B cell (primary cell): ENCODE data around the gene CLEC10A. TPM values are rescaled to one million over a fixed set of nuclear protein-coding genes. Genes with fewer than 3 reads are reported as not detected.

Source experiments
- ATAC-seq: fragments of 200-7000 bp; cut with Tn5 transposase; one replicate; pipeline ENCODE4 v1.10.0; 2021; ENCODE audit warnings: low read depth, mild to moderate bottlenecking, moderate number of reproducible peaks, moderate library complexity
- CTCF ChIA-PET: fragments of 350-600 bp; sonication (Branson Sonifier 250); formaldehyde crosslinking; loops from one replicate; lab custom pipeline; 2021; ENCODE audit warnings: antibody characterized with exemption, inconsistent platforms; lab: Charles Lee
- POLR2A ChIA-PET: fragments of 350-600 bp; sonication (Branson Sonifier 250); formaldehyde crosslinking; loops from one replicate; lab custom pipeline; 2021; ENCODE audit warnings: antibody characterized with exemption; lab: Charles Lee
- DNase-seq: peaks from one replicate; pipeline ENCODE4 v3.0.0; 2013
- H2AFZ ChIP-seq: 2 replicates; pipeline ENCODE4 v1.6.1; 2012; ENCODE audit warnings: mild to moderate bottlenecking, low read depth, low read length; ENCODE audit not compliant: insufficient read depth, poor library complexity, severe bottlenecking
- H3K27ac ChIP-seq, 2 donors: 1 replicate in 1 of 2; 2 replicates in 1 of 2; pipeline ENCODE4 v1.5.1; 2012 to 2013; ENCODE audit warnings: low read length in 2 of 2, mild to moderate bottlenecking in 2 of 2, moderate library complexity in 1 of 2
- H3K27me3 ChIP-seq, 4 experiments: fragments of 200-600 bp in 1 of 4; sonication (generic) in 1 of 4; replicated peaks in 1 of 4; 1 replicate in 2 of 4; 2 replicates in 2 of 4; pipeline versions ENCODE4 v1.6.1 to v1.7.0; 2013 to 2016; ENCODE audit warnings: low read length in 3 of 4, mild to moderate bottlenecking in 2 of 4, mixed read lengths in 1 of 4, moderate library complexity in 1 of 4; ENCODE audit not compliant: insufficient read depth in 4 of 4, control insufficient read depth in 3 of 4; ENCODE audit errors: control extremely low read depth in 1 of 4
- H3K36me3 ChIP-seq, 2 experiments: replicated peaks in 1 of 2; 1 replicate in 1 of 2; 2 replicates in 1 of 2; pipeline versions ENCODE4 v1.6.1 to v1.7.1; 2013; ENCODE audit warnings: low read length in 1 of 2; ENCODE audit not compliant: insufficient read depth in 2 of 2, control insufficient read depth in 1 of 2; ENCODE audit errors: control extremely low read depth in 1 of 2, extremely low read depth in 1 of 2
- H3K4me1 ChIP-seq, 2 donors: fragments of 200-600 bp in 1 of 2; sonication (generic) in 1 of 2; 1 replicate in 1 of 2; 2 replicates in 1 of 2; pipeline versions ENCODE4 v1.5.1 to v1.6.1; 2013 to 2017; ENCODE audit warnings: low read length in 2 of 2; ENCODE audit not compliant: control insufficient read depth in 2 of 2, insufficient read depth in 2 of 2
- H3K4me2 ChIP-seq: replicated peaks from 2 replicates; pipeline ENCODE3; 2012; ENCODE audit warnings: mild to moderate bottlenecking, low read depth, low read length; ENCODE audit not compliant: poor library complexity, severe bottlenecking
- H3K4me3 ChIP-seq, 5 experiments: fragments of 200-600 bp in 1 of 5; sonication (generic) in 1 of 5; 1 replicate in 3 of 5; 2 replicates in 2 of 5; pipeline versions ENCODE4 v1.5.1 to v1.7.0; 2011 to 2016; ENCODE audit warnings: low read length in 4 of 5, mild to moderate bottlenecking in 4 of 5, low read depth in 2 of 5, control low read depth in 1 of 5, moderate library complexity in 1 of 5; ENCODE audit not compliant: insufficient read depth in 1 of 5; ENCODE audit errors: control extremely low read depth in 1 of 5, extremely low read depth in 1 of 5
- H3K79me2 ChIP-seq: fragments of 200-600 bp; sonication (generic); one replicate; pipeline ENCODE4 v1.6.0; 2016; ENCODE audit warnings: low read length; ENCODE audit not compliant: control insufficient read depth, insufficient read depth
- H3K9ac ChIP-seq: fragments of 200-600 bp; sonication (generic); 2 replicates; pipeline ENCODE4 v1.6.1; 2017; ENCODE audit warnings: mild to moderate bottlenecking, low read length, moderate library complexity
- H3K9me3 ChIP-seq, 3 donors: one replicate each; pipeline versions ENCODE4 v1.6.1 to v1.7.1; 2013; ENCODE audit warnings: low read length in 2 of 3; ENCODE audit not compliant: control insufficient read depth in 2 of 3, insufficient read depth in 1 of 3; ENCODE audit errors: control extremely low read depth in 1 of 3
- H4K20me1 ChIP-seq: 2 replicates; pipeline ENCODE4 v1.6.0; 2012; ENCODE audit warnings: mild to moderate bottlenecking, low read length; ENCODE audit not compliant: insufficient read depth, control insufficient read depth, poor library complexity, severe bottlenecking
- H3K27ac Mint-ChIP-seq: one replicate; pipeline ENCODE4 v1.8.0; 2021; ENCODE audit warnings: mixed read lengths
- H3K27me3 Mint-ChIP-seq: one replicate; pipeline ENCODE4 v1.8.0; 2021; ENCODE audit warnings: mixed read lengths
- H3K4me1 Mint-ChIP-seq: one replicate; pipeline ENCODE4 v1.8.0; 2021; ENCODE audit warnings: mixed read lengths
- H3K4me3 Mint-ChIP-seq: one replicate; pipeline ENCODE4 v1.8.0; 2021; ENCODE audit warnings: mixed read lengths
- H3K9me3 Mint-ChIP-seq: one replicate; pipeline ENCODE4 v1.8.0; 2022; ENCODE audit warnings: mixed read lengths; ENCODE audit not compliant: insufficient read depth
- EZH2 ChIP-seq: IDR thresholded peaks from 2 replicates; pipeline ENCODE4 v1.6.1; 2012; ENCODE audit warnings: borderline replicate concordance, low read depth, mild to moderate bottlenecking, moderate library complexity, low read length; ENCODE audit not compliant: insufficient read depth, poor library complexity, severe bottlenecking
- WGBS: methylation state at CpG from one replicate; pipeline ENCODE4 v1.1.5; 2013; ENCODE audit warnings: missing lambda C conversion rate; ENCODE audit not compliant: insufficient coverage; 5-methylcytosine and 5-hydroxymethylcytosine counted together
- intact Hi-C: fragments of 100-400 bp; cut with micrococcal nuclease; formaldehyde crosslinking; loops from one replicate; pipeline ENCODE4 v1.10.0; 2022
- polyA plus RNA-seq: library from polyadenylated mRNA; depleted of rRNA; stranded (reverse); fragments of >200 nt; gene quantifications from 2 replicates; pipeline ENCODE4 v1.2.3, GENCODE V29; 2012
- total RNA-seq, 2 donors: library from RNA; stranded (reverse); fragments of 120-200 nt in 1 of 2; gene quantifications; 1 replicate in 1 of 2; 2 replicates in 1 of 2; pipeline versions ENCODE4 v1.2.3 to v1.2.4, GENCODE V29; 2013 to 2022
- TF ChIP-seq, protein P1 (sequence below): fragments of 200-600 bp; IDR thresholded peaks from one replicate; pipeline ENCODE4 v1.8.0; 2022; ENCODE audit warnings: antibody characterized with exemption, mild to moderate bottlenecking

The CLEC10A gene
- total and polyA plus RNA-seq, 2 donors (not counting 1 experiment from before 2014, with no cell fraction given), result 0.15 TPM; not detected in 1

DNA sequence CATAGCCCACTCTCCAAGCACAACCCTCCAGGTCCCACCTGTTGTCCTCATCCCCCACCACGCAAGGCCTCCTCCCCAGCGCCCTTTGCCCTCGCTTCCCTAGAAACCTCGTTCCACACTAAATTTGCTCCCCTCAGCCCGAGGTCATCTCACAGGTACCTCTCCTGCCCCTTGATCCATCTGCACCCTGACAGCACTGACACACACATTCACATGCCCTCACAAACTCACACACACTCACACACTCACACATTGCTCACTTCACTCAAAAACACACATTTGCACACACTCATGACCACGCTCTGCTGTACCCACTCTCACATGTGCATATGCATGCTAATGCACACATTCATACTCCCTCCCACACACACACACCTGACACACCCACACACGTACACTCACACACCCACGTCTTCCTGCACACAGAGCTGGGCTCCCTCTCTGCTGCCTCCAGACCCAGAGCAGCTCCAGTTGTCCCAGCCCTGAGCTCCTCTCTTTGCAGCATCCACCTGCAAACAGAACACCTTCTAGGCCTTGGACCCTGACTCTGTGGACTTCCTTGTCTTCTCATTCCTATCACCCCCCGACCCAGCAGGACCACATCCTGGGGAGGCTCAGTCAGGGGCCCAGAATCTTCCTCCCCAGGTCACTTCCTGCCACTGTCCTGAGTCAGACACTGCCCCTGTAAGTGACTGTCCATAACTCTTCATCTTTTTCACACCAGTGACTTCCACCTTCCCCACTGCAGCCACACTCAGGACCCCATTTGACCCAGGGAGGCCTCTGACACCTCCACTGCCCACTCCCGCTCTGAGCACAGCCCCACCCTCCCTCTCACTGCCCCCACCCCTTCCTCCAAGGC, 29.6 kb upstream of the CLEC10A start:
- Mint-ChIP-seq H3K27me3 (peaks cover 18% of the 10 kb centered on the region), H3K4me3 (no peak overlapping the region), H3K9me3 (no peaks in the 10 kb centered on the region), H3K27ac (no peak overlapping the region), H3K4me1 (peaks cover 7% of the 10 kb centered on the region)
- CTCF ChIA-PET, result no interaction called here
- H3K27me3 ChIP-seq, result peaks cover 0 to 7% (median 0%) of the 10 kb centered on the region in 4 experiments
- no peaks in the 10 kb centered on the region for H3K79me2 ChIP-seq
- ATAC-seq, result no peak
- no peak overlapping the region for H3K9ac ChIP-seq
- peaks cover 0 to 3% (median 0%) of the 10 kb centered on the region in 3 donors for H3K9me3 ChIP-seq
- intact Hi-C loops, result no loop called here
- no peak overlapping the region for H3K27ac ChIP-seq
- DNase-seq, result no peak
- no peaks in the 10 kb centered on the region for H4K20me1 ChIP-seq
- no peak overlapping the region for H3K4me3 ChIP-seq
- no peak overlapping the region for H3K4me2 ChIP-seq
- POLR2A ChIA-PET, result interaction anchor here (0.7 kb wide), 1 partner anchor 535 kb away, joined by 4 read pairs; no protein-coding TSS in a partner anchor
- WGBS, result 76% methylated on average over 10 of the region's 10 CpGs
- TF ChIP-seq EZH2, result no peak
- TF ChIP-seq, protein P1, sequence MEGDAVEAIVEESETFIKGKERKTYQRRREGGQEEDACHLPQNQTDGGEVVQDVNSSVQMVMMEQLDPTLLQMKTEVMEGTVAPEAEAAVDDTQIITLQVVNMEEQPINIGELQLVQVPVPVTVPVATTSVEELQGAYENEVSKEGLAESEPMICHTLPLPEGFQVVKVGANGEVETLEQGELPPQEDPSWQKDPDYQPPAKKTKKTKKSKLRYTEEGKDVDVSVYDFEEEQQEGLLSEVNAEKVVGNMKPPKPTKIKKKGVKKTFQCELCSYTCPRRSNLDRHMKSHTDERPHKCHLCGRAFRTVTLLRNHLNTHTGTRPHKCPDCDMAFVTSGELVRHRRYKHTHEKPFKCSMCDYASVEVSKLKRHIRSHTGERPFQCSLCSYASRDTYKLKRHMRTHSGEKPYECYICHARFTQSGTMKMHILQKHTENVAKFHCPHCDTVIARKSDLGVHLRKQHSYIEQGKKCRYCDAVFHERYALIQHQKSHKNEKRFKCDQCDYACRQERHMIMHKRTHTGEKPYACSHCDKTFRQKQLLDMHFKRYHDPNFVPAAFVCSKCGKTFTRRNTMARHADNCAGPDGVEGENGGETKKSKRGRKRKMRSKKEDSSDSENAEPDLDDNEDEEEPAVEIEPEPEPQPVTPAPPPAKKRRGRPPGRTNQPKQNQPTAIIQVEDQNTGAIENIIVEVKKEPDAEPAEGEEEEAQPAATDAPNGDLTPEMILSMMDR, result no peak
- no peak overlapping the region for H2AFZ ChIP-seq
- no peaks in the 10 kb centered on the region for H3K36me3 ChIP-seq
- H3K4me1 ChIP-seq, result peaks cover 6 to 7% of the 10 kb centered on the region in 2 donors

DNA sequence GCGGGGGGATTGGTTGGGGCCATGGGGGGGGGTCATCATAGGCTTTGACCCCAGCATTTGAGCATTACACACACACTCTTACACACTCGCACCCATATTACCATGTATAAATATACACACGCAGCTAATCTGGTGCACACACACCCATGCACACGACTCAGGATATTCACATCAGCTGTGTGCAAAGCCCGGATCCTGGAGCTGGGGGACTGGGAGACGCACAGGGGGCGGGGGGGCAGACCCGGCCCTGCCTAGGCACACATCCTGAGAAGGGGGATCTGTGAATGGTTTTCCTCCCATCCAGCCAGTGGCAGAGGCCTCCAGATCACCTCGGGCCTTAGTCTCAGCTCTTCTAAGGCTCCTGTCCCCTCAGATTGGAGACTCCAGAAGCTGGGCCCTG, 28.9 kb upstream of the CLEC10A start:
- no peaks in the 10 kb centered on the region for H3K36me3 ChIP-seq
- ATAC-seq (no peak), DNase-seq (no peak)
- Mint-ChIP-seq H3K9me3 (no peaks in the 10 kb centered on the region), H3K27me3 (peaks cover 18% of the 10 kb centered on the region), H3K27ac (no peak overlapping the region), H3K4me1 (peaks cover 7% of the 10 kb centered on the region), H3K4me3 (no peak overlapping the region)
- H3K4me1 ChIP-seq, result peaks cover 6 to 7% of the 10 kb centered on the region in 2 donors
- H3K9ac ChIP-seq, result no peak overlapping the region
- H3K4me3 ChIP-seq, result no peak overlapping the region
- peaks cover 0 to 3% (median 0%) of the 10 kb centered on the region in 3 donors for H3K9me3 ChIP-seq
- intact Hi-C loops, result no loop called here
- H4K20me1 ChIP-seq, result no peaks in the 10 kb centered on the region
- POLR2A ChIA-PET, result interaction anchor here (0.6 to 0.7 kb wide), 2 partner anchors 49 to 535 kb away, joined by 4 to 5 read pairs; no protein-coding TSS in a partner anchor
- H2AFZ ChIP-seq, result no peak overlapping the region
- no peaks in the 10 kb centered on the region for H3K79me2 ChIP-seq
- 93% methylated on average over 5 of the region's 9 CpGs for WGBS
- H3K27ac ChIP-seq, result no peak overlapping the region
- H3K4me2 ChIP-seq, result no peak overlapping the region
- CTCF ChIA-PET, result no interaction called here
- peaks cover 0 to 7% (median 0%) of the 10 kb centered on the region in 4 experiments for H3K27me3 ChIP-seq
- TF ChIP-seq, protein P1, result no peak
- no peak for TF ChIP-seq EZH2
